Measurements from ENCODE around the gene SENP3.

The SENP3 gene

GRCh38 chr17:7560172-7561027 lies 1.3 kb upstream of the SENP3 start:
- H3K4me3 ChIP-seq (ENCODE audit: low read length) = peak overlapping the region; percentile 77
- peak; percentile 44 for DNase-seq (ENCODE audit: low read depth)
- TF ChIP-seq, protein P1, sequence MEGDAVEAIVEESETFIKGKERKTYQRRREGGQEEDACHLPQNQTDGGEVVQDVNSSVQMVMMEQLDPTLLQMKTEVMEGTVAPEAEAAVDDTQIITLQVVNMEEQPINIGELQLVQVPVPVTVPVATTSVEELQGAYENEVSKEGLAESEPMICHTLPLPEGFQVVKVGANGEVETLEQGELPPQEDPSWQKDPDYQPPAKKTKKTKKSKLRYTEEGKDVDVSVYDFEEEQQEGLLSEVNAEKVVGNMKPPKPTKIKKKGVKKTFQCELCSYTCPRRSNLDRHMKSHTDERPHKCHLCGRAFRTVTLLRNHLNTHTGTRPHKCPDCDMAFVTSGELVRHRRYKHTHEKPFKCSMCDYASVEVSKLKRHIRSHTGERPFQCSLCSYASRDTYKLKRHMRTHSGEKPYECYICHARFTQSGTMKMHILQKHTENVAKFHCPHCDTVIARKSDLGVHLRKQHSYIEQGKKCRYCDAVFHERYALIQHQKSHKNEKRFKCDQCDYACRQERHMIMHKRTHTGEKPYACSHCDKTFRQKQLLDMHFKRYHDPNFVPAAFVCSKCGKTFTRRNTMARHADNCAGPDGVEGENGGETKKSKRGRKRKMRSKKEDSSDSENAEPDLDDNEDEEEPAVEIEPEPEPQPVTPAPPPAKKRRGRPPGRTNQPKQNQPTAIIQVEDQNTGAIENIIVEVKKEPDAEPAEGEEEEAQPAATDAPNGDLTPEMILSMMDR (conservative IDR thresholded peaks at IDR 0.05; ENCODE audit: low read length) = peak; percentile 74

GRCh38 chr17:7561028-7561575 lies 617 bp upstream of the SENP3 start:
- peak overlapping the region; percentile 77 for H3K4me3 ChIP-seq (ENCODE audit: low read length)
- DNase-seq (ENCODE audit: low read depth) = peak; percentile 75
- TF ChIP-seq, protein P1 (conservative IDR thresholded peaks at IDR 0.05; ENCODE audit: low read length) = peak; percentile 77

GRCh38 chr17:7562208-7562605 lies 488 bp downstream of the SENP3 start:
- TF ChIP-seq, protein P1 (conservative IDR thresholded peaks at IDR 0.05; ENCODE audit: low read length) = no peak
- H3K4me3 ChIP-seq (ENCODE audit: low read length) = peak overlapping the region; percentile 77
- no peak for DNase-seq (ENCODE audit: low read depth)

DNA sequence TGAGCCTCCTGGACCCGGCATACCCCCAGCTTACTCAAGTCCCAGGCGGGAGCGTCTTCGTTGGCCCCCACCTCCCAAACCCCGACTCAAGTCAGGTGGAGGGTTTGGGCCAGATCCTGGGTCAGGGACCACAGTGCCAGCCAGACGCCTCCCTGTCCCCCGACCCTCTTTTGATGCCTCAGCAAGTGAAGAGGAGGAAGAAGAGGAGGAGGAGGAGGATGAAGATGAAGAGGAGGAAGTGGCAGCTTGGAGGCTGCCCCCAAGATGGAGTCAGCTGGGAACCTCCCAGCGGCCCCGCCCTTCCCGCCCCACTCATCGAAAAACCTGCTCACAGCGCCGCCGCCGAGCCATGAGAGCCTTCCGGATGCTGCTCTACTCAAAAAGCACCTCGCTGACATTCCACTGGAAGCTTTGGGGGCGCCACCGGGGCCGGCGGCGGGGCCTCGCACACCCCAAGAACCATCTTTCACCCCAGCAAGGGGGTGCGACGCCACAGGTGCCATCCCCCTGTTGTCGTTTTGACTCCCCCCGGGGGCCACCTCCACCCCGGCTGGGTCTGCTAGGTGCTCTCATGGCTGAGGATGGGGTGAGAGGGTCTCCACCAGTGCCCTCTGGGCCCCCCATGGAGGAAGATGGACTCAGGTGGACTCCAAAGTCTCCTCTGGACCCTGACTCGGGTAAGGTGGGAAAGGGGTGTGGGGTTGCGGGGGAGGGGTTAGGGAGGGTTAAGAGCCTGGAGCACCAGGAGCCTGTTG lies 1.6 kb downstream of the SENP3 start:
- TF ChIP-seq, protein P1 (conservative IDR thresholded peaks at IDR 0.05; ENCODE audit: low read length) = no peak
- no peak for DNase-seq (ENCODE audit: low read depth)
- H3K4me3 ChIP-seq (ENCODE audit: low read length) = peak overlapping the region; percentile 77; the same call in 1 of the 2 replicates

- H3K4me3 ChIP-seq (ENCODE audit: low read length) = no peak overlapping the region
- no peak for DNase-seq (ENCODE audit: low read depth)
- TF ChIP-seq, protein P1 (conservative IDR thresholded peaks at IDR 0.05; ENCODE audit: low read length) = no peak
Measured at GRCh38 chr17:7569571-7569970, 7.9 kb downstream of the SENP3 start.

- TF ChIP-seq, protein P1 (conservative IDR thresholded peaks at IDR 0.05; ENCODE audit: low read length) = no peak
- no peak for DNase-seq (ENCODE audit: low read depth)
- H3K4me3 ChIP-seq (ENCODE audit: low read length) = no peak overlapping the region
Measured at GRCh38 chr17:7570351-7570750, 8.6 kb downstream of the SENP3 start.
